Measurements from ENCODE around the gene ARHGEF17.

GRCh38 chr11:73263640-73264039 lies 44.4 kb upstream of the ARHGEF17 start:
- TF ChIP-seq CTCF (IDR thresholded peaks at IDR 0.05) (no peak), POLR2A (IDR thresholded peaks at IDR 0.05) (no peak)

Data from lower leg skin (tissue), 3 donors.